HEK293 (cell line): ENCODE measurements around the gene VANGL1.

Source experiments
- CTCF ChIP-seq: fragments of 450-650 bp; formaldehyde crosslinking; IDR thresholded peaks from 2 replicates; pipeline ENCODE4 v1.5.1; 2016; ENCODE audit warnings: missing biosample characterization, missing genetic modification characterization
- ZNF133 ChIP-seq: fragments of 450-650 bp; formaldehyde crosslinking; IDR thresholded peaks from 2 replicates; pipeline ENCODE4 v1.5.1; 2016; ENCODE audit warnings: missing biosample characterization, missing genetic modification characterization
- ZNF239 ChIP-seq: fragments of 450-650 bp; formaldehyde crosslinking; IDR thresholded peaks from 2 replicates; pipeline ENCODE4 v1.5.1; 2016; ENCODE audit warnings: missing biosample characterization, missing genetic modification characterization
- ZNF266 ChIP-seq: fragments of 450-650 bp; formaldehyde crosslinking; IDR thresholded peaks from 2 replicates; pipeline ENCODE4 v1.5.1; 2016; ENCODE audit warnings: missing biosample characterization, missing genetic modification characterization, low read depth
- ZNF274 ChIP-seq, 2 experiments: fragments of 200-500 bp in 1 of 2; fragments of 450-650 bp in 1 of 2; sonication (Bioruptor generic) in 1 of 2; formaldehyde crosslinking in 1 of 2; IDR thresholded peaks; 2 replicates each; pipeline versions ENCODE4 v1.5.1 to v1.6.1; 2014 to 2016; ENCODE audit warnings: borderline replicate concordance in 1 of 2, inconsistent platforms in 1 of 2, low read length in 1 of 2, missing biosample characterization in 1 of 2, missing genetic modification characterization in 1 of 2
- ZNF501 ChIP-seq: fragments of 450-650 bp; formaldehyde crosslinking; IDR thresholded peaks from 2 replicates; pipeline ENCODE4 v1.5.1; 2016; ENCODE audit warnings: missing biosample characterization, missing genetic modification characterization
- ZNF830 ChIP-seq: fragments of 450-650 bp; IDR thresholded peaks from 2 replicates; pipeline ENCODE4 v1.5.0; 2018; ENCODE audit warnings: missing biosample characterization, missing genetic modification characterization, low read depth, mild to moderate bottlenecking, moderate library complexity
- TF ChIP-seq, protein P1 (sequence below): fragments of 450-650 bp; formaldehyde crosslinking; IDR thresholded peaks from 2 replicates; pipeline ENCODE4 v1.5.1; 2016; ENCODE audit warnings: missing biosample characterization, missing genetic modification characterization, low read depth

GRCh38 chr1:115670476-115671175, 28.9 kb downstream of the VANGL1 start:
- TF ChIP-seq CTCF (tag by site-specific recombination) (no peak), ZNF266 (tag by site-specific recombination) (no peak), ZNF830 (tag by site-specific recombination) (no peak), ZNF501 (tag by site-specific recombination) (no peak), ZNF274 (IDR thresholded peaks at IDR 0.05; ENCODE audit: low read length) (no peak), ZNF274 (tag by site-specific recombination; IDR thresholded peaks at IDR 0.05; ENCODE audit: borderline replicate concordance) (no peak), ZNF239 (tag by site-specific recombination) (no peak), ZNF133 (tag by site-specific recombination) (no peak)
- TF ChIP-seq, protein P1, sequence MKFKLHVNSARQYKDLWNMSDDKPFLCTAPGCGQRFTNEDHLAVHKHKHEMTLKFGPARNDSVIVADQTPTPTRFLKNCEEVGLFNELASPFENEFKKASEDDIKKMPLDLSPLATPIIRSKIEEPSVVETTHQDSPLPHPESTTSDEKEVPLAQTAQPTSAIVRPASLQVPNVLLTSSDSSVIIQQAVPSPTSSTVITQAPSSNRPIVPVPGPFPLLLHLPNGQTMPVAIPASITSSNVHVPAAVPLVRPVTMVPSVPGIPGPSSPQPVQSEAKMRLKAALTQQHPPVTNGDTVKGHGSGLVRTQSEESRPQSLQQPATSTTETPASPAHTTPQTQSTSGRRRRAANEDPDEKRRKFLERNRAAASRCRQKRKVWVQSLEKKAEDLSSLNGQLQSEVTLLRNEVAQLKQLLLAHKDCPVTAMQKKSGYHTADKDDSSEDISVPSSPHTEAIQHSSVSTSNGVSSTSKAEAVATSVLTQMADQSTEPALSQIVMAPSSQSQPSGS (tag by site-specific recombination) = no peak
